Suppressor macrophage treated with lipopolysaccharide for 1 hour (primary cell): Measurements from ENCODE around the gene CABP5.

Experiments
- DNase-seq, 3 donors: peaks; one replicate each; pipeline ENCODE4 v3.0.0-alpha.2; 2020 to 2022

CABP5 gene

DNA sequence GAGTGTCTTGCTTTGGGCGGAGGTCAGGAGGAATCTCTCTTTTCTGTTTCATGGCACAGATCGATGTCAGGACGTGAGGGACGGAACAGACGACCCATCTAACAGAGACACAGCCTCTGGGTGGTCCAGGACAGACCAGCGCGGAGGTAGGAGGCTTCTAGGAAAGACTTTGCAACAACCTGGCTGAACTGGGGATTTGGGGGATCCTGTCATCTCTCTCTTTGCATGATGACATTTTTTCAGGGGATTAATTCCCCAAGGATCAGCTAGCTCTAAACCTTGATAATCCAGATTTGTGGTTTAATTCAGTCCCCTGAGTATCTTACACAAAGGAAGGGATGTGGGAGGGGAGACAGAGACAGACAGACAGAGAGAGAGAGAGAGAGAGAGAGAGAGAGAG is 14.4 kb downstream of the CABP5 start:
- DNase-seq: no peak

DNA sequence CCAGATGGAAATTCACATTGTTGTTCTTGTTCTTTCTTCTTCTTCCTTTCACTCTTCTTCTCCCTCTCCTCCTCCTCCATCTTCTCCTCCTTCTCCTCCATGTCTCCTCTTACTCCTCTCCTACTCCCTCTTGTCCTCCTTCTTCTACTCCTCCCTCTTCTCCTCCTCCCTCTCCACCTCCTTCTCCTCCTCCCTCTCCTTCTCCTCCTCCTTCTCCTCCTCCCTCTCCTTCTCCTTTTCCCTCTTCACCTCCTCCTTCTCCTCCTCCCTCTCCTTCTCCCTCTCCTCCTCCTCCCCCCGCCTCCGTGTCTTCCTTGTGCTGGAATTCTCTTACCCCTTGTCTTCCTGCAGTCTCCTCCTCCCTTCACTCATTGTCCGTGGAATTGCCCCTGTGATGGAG is 18.4 kb downstream of the CABP5 start:
- no peak for DNase-seq

- DNase-seq: no peak
These were observed 20.4 kb downstream of the CABP5 start for GRCh38 chr19:48023518-48023917.

- DNase-seq: no peak
These were observed 20.9 kb downstream of the CABP5 start for GRCh38 chr19:48023011-48023410.

- DNase-seq: peak; percentile 46 to 71 (median 68)
These were observed 23.2 kb downstream of the CABP5 start for GRCh38 chr19:48020686-48021085.

DNA sequence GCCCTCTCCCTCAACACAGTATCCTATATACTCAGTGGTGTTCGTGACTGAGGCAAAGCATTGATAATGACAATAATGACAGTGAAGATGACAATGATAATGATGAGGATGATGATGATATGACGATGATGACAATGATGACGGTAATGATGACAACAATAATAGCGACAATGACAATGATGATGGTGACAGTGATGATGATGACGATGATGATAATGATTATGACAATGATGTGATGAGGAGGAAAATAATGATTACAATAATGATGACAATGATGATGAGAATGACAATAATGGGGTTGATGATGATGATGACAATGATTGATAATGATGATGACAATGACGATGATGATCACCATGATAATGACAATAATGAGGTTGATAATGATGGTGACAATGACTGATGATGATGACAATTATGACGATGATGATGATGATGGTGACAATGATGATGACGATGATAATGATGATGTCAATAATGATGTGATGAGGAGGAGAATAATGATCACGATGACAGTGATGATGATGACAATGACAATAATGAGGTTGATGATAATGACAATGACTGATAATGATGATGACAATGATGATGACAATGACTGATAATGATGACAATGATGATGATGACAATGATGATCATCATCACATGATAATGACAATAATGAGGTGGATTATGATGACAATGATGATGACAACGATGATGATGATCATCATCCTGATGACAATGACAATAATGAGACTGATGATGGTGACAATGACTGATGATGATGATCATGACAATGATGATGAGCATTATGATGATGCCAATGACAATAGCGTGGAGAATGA is 32.7 kb downstream of the CABP5 start:
- DNase-seq: peak in 2 of 3 donors; percentile 3 to 21

GRCh38 chr19:48006762-48007161 is 37.1 kb downstream of the CABP5 start:
- peak in 2 of 3 donors; percentile 5 to 6 for DNase-seq

DNA sequence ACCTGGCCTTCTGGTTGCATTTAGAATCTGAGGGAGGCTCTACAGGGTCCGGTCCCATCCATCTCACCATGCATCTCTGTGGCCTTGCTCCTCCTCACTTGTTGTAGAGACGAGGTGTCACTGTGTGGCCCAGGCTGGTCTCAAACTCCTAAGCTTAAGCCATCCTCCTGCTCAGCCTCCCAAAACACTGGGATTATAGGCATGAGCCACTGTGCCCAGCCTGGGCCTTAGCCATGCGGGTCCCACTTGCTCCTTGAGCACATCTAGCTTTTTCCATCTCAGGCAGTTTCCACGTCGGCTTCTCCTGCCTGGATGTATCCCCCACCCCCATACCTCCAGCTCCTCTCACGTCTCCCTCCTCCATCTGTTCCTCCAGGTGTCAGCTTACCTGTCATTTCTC is 39.6 kb downstream of the CABP5 start:
- no peak for DNase-seq

GRCh38 chr19:48000846-48001245 is 43.0 kb downstream of the CABP5 start:
- DNase-seq: no peak

GRCh38 chr19:47998800-47999199 is 45.1 kb downstream of the CABP5 start:
- no peak for DNase-seq

DNA sequence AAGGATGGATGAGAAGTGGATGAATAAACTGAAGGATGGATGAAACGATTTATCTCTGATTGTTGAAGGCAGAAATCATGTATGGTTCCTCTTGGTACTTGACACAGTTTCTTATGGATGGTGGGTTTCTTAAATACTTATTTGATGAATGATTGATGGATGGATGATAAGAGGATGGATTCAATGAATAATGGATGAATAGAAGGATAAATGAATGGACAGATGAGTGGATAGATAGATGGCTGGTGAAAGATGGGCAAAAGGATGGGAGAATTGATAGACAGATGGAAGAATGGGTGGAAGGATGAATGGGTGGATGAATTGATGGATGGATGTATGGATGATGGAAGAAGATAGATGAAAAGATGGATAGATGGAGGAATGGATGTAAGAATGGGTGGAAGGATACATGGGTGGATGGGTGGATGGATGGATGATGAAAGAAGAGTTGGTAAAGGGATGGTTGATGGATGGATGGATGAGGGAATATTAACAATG is 47.6 kb downstream of the CABP5 start:
- no peak for DNase-seq

DNA sequence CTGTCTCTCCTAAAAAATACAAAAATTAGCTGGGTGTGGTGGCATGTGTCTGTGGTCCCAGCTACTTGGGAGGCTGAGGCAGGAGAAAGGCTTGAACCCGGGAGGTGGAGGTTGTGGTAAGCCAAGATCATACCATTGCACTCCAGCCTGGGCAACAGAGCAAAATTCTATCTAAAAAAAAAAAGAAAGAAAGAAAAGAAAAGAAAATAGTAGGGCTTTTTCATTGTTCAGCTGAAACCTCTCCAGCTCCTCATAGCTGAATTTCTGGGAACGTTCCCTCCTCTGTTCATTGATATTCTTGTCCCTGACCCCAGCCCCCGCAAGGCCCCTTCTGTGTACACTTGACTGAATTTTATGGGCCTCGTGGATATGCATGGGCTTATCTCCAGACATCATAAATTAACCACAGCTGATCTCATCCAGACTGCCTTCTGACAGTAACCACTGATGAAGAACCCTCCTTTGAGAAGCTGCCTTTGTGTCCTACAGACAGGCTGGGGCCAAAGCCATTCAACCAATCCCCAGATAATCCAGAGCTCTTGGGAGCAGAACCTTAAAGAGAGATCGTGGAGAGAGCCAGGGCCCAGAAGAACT is 49.6 kb downstream of the CABP5 start, which contains the start of gene ELSPBP1:
ELSPBP1 (plus strand) TSS at position 424 of the 594 bp plus-strand sequence. CDS start 14,036 bp downstream, outside the sequence.
- DNase-seq: no peak

DNA sequence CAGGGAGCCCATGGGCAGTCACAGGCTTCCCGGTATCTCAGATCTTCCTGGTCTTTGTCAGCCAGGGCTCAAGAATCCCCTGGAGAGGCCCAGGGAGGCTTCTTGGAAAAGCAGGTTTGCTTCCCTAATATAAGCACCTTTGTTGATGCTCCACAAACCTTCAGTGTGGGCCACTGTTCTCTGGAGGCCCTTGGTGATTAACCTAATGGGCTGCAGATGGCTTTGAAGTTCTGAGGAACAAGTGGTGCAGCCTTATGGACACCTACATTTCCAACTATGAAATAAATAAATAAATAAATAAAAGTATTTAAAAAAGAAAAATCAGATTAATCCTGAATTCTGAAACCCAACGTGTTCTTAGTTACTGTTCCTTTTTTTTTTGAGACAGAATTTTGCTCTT is 51.8 kb downstream of the CABP5 start, which contains the start of gene BSPH1:
BSPH1 (minus strand) TSS at position 101 of the 400 bp plus-strand sequence; CDS start at position 12, 89 bp downstream.
- no peak for DNase-seq

- DNase-seq: no peak
These were observed 52.6 kb downstream of the CABP5 start for GRCh38 chr19:47991191-47991808.
